Ishikawa (cell line): ENCODE results near the gene PCBP4.

Experiments
- CEBPB ChIP-seq: IDR thresholded peaks from 2 replicates; pipeline ENCODE4 v1.6.1; 2012
- CREB1 ChIP-seq: IDR thresholded peaks from 2 replicates; pipeline ENCODE4 v1.6.1; 2012; ENCODE audit warnings: low read depth
- EP300 ChIP-seq: IDR thresholded peaks from 2 replicates; pipeline ENCODE4 v1.6.1; 2012; ENCODE audit warnings: borderline replicate concordance
- FOXM1 ChIP-seq: IDR thresholded peaks from 2 replicates; pipeline ENCODE4 v1.6.1; 2012; ENCODE audit warnings: low read depth, borderline replicate concordance
- NFIC ChIP-seq: IDR thresholded peaks from 2 replicates; pipeline ENCODE4 v1.6.1; 2012
- RAD21 ChIP-seq: IDR thresholded peaks from 2 replicates; pipeline ENCODE4 v1.6.1; 2012; ENCODE audit warnings: low read depth
- TAF1 ChIP-seq: IDR thresholded peaks from 2 replicates; pipeline ENCODE4 v1.6.1; 2012; ENCODE audit warnings: low read depth, mild to moderate bottlenecking
- TCF12 ChIP-seq: IDR thresholded peaks from 2 replicates; pipeline ENCODE4 v1.6.1; 2012; ENCODE audit warnings: low read depth
- TEAD4 ChIP-seq: IDR thresholded peaks from 2 replicates; pipeline ENCODE4 v1.6.1; 2012
- USF1 ChIP-seq: IDR thresholded peaks from 2 replicates; pipeline ENCODE4 v1.6.1; 2012
- YY1 ChIP-seq: IDR thresholded peaks from 2 replicates; pipeline ENCODE4 v1.6.1; 2012; ENCODE audit warnings: low read depth
- ZBTB7A ChIP-seq: IDR thresholded peaks from 2 replicates; pipeline ENCODE4 v1.6.1; 2012; ENCODE audit warnings: low read depth
- TF ChIP-seq, protein P1 (sequence below): IDR thresholded peaks from 2 replicates; pipeline ENCODE4 v1.6.1; 2012; ENCODE audit warnings: low read depth, mild to moderate bottlenecking
- TF ChIP-seq, protein P2 (sequence below): IDR thresholded peaks from 2 replicates; pipeline ENCODE4 v1.6.1; 2012

GRCh38 chr3:52004906-52005395 lies 37.7 kb upstream of the PCBP4 start:
- TF ChIP-seq EP300 (no peak), RAD21 (no peak), FOXM1 (no peak), TAF1 (no peak), YY1 (no peak), CREB1 (no peak), ZBTB7A (no peak), TEAD4 (no peak), CEBPB (no peak), TCF12 (no peak), USF1 (no peak), NFIC (no peak)
- TF ChIP-seq, protein P1, sequence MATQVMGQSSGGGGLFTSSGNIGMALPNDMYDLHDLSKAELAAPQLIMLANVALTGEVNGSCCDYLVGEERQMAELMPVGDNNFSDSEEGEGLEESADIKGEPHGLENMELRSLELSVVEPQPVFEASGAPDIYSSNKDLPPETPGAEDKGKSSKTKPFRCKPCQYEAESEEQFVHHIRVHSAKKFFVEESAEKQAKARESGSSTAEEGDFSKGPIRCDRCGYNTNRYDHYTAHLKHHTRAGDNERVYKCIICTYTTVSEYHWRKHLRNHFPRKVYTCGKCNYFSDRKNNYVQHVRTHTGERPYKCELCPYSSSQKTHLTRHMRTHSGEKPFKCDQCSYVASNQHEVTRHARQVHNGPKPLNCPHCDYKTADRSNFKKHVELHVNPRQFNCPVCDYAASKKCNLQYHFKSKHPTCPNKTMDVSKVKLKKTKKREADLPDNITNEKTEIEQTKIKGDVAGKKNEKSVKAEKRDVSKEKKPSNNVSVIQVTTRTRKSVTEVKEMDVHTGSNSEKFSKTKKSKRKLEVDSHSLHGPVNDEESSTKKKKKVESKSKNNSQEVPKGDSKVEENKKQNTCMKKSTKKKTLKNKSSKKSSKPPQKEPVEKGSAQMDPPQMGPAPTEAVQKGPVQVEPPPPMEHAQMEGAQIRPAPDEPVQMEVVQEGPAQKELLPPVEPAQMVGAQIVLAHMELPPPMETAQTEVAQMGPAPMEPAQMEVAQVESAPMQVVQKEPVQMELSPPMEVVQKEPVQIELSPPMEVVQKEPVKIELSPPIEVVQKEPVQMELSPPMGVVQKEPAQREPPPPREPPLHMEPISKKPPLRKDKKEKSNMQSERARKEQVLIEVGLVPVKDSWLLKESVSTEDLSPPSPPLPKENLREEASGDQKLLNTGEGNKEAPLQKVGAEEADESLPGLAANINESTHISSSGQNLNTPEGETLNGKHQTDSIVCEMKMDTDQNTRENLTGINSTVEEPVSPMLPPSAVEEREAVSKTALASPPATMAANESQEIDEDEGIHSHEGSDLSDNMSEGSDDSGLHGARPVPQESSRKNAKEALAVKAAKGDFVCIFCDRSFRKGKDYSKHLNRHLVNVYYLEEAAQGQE = no peak
- TF ChIP-seq, protein P2, sequence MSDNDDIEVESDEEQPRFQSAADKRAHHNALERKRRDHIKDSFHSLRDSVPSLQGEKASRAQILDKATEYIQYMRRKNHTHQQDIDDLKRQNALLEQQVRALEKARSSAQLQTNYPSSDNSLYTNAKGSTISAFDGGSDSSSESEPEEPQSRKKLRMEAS = no peak
